K562 (cell line): ENCODE measurements around the gene FGFR4. TPM values are rescaled to one million over a fixed set of nuclear protein-coding genes. Genes with fewer than 3 reads are reported as not detected.

Experiments used
- ATAC-seq: fragments of 200-7000 bp; cut with Tn5 transposase; 3 replicates; pipeline ENCODE4 v1.9.1; 2020; ENCODE audit warnings: moderate library complexity
- BruUV-seq: library from RNA; stranded (reverse); fragments of 400-500 nt; replicated peaks from 2 replicates; lab custom pipeline; 2021; lab: Mats Ljungman, UMichigan
- CTCF ChIA-PET: fragments of 300-600 bp; formaldehyde crosslinking; extraction: SDS; loops from one replicate; lab custom pipeline; 2021; ENCODE audit warnings: low intra/inter-chr PET ratio; lab: Yijun Ruan, JAX
- POLR2A ChIA-PET: fragments of 300-600, 350-650 bp; sonication (Branson Sonifier 250); formaldehyde crosslinking; extraction: SDS; loops from one replicate; lab custom pipeline; 2021; ENCODE audit warnings: antibody characterized with exemption, inconsistent platforms; lab: Yijun Ruan, JAX
- DNase-seq, 4 experiments: peaks; one replicate each; pipeline versions ENCODE4 v3.0.0 to v3.0.0-alpha.2; 2011 to 2018; ENCODE audit warnings: low spot score in 3 of 4, mixed read lengths in 3 of 4; ENCODE audit errors: extremely low read depth in 1 of 4
- FAIRE-seq: peaks from 2 replicates; lab custom pipeline; 2011; peaks lifted over from hg19 to GRCh38; lab: Jason Lieb, UNC
- H2AFZ ChIP-seq: 2 replicates; pipeline ENCODE4 v1.6.0; 2011; ENCODE audit warnings: low read depth, low read length, control low read depth, inconsistent platforms
- H3K27ac ChIP-seq: fragments of 200-600 bp; 3 replicates; pipeline ENCODE4 v1.8.0; 2011; ENCODE audit warnings: low read depth, mild to moderate bottlenecking, control low read depth, inconsistent platforms, low read length, moderate library complexity, mixed read lengths; ENCODE audit errors: extremely low read depth
- H3K27me3 ChIP-seq, 2 experiments: fragments of 300-600 bp in 1 of 2; 2 replicates in 1 of 2; 3 replicates in 1 of 2; pipeline versions ENCODE4 v1.6.0 to v1.8.0; 2011; ENCODE audit warnings: inconsistent platforms in 2 of 2, low read length in 2 of 2, mild to moderate bottlenecking in 1 of 2, mixed read lengths in 1 of 2, moderate library complexity in 1 of 2; ENCODE audit not compliant: control insufficient read depth in 2 of 2, insufficient read depth in 2 of 2
- H3K36me3 ChIP-seq: fragments of 300-600 bp; 3 replicates; pipeline ENCODE4 v1.8.0; 2011; ENCODE audit warnings: mild to moderate bottlenecking, low read length, inconsistent platforms; ENCODE audit not compliant: control insufficient read depth, insufficient read depth
- H3K4me1 ChIP-seq, 2 experiments: fragments of 200-600 bp in 1 of 2; replicated peaks in 1 of 2; 2 replicates in 1 of 2; 3 replicates in 1 of 2; pipeline versions ENCODE4 v1.5.1 to v1.8.0; 2011; ENCODE audit warnings: inconsistent platforms in 2 of 2, low read length in 2 of 2, mild to moderate bottlenecking in 1 of 2, mixed read lengths in 1 of 2, moderate library complexity in 1 of 2; ENCODE audit not compliant: control insufficient read depth in 2 of 2, insufficient read depth in 2 of 2
- H3K4me2 ChIP-seq: 2 replicates; pipeline ENCODE4 v1.6.1; 2011; ENCODE audit warnings: low read length, control low read depth, inconsistent platforms, mixed read lengths; ENCODE audit not compliant: insufficient read depth
- H3K4me3 ChIP-seq: fragments of 200-600 bp; sonication (generic), shearing (Covaris generic); 2 replicates; pipeline ENCODE4 v1.5.1; 2016; ENCODE audit warnings: control low read depth, inconsistent platforms
- H3K79me2 ChIP-seq: fragments of 200-600 bp; 3 replicates; pipeline ENCODE4 v1.8.0; 2011; ENCODE audit warnings: low read length, inconsistent platforms; ENCODE audit not compliant: control insufficient read depth, insufficient read depth
- H3K9ac ChIP-seq, 2 experiments: 2 replicates each; pipeline versions ENCODE4 v1.6.0 to v1.6.1; 2011; ENCODE audit warnings: low read depth in 2 of 2, low read length in 2 of 2, control low read depth in 1 of 2, inconsistent platforms in 1 of 2, mild to moderate bottlenecking in 1 of 2, mixed read lengths in 1 of 2; ENCODE audit not compliant: insufficient read depth in 1 of 2
- H3K9me1 ChIP-seq: one replicate; pipeline ENCODE4 v1.6.0; 2011; ENCODE audit warnings: inconsistent platforms, mild to moderate bottlenecking, low read length, moderate library complexity; ENCODE audit not compliant: control insufficient read depth, insufficient read depth
- H3K9me3 ChIP-seq: replicated peaks from 2 replicates; pipeline ENCODE4 v1.5.1; 2011; ENCODE audit warnings: low read depth, low read length, inconsistent platforms; ENCODE audit not compliant: control insufficient read depth, insufficient read depth
- H4K20me1 ChIP-seq: replicated peaks from 2 replicates; pipeline ENCODE4 v1.6.1; 2011; ENCODE audit warnings: low read length, inconsistent platforms, mixed read lengths; ENCODE audit not compliant: control insufficient read depth, insufficient read depth
- CHD2 ChIP-seq: IDR thresholded peaks from 2 replicates; pipeline ENCODE4 v1.6.1; 2011; ENCODE audit warnings: low read depth, low read length
- DLX4 ChIP-seq: fragments of 250-450 bp; sonication (Bioruptor Pico); IDR thresholded peaks from 2 replicates; pipeline ENCODE4 v1.6.1; 2021; ENCODE audit warnings: mild to moderate bottlenecking
- E2F1 ChIP-seq: sonication (generic); formaldehyde crosslinking; IDR thresholded peaks from 2 replicates; pipeline ENCODE4 v1.8.1; 2023; ENCODE audit warnings: mild to moderate bottlenecking, missing genetic modification reagents, moderate library complexity
- ETV6 ChIP-seq, 3 experiments: fragments of 150-350 bp in 1 of 3; sonication (generic) in 1 of 3; formaldehyde crosslinking in 1 of 3; IDR thresholded peaks; 2 replicates each; pipeline versions ENCODE4 v1.6.1 to v1.8.0; 2014 to 2022; ENCODE audit warnings: borderline replicate concordance in 2 of 3, low read depth in 2 of 3, antibody characterized with exemption in 1 of 3, low read length in 1 of 3, mild to moderate bottlenecking in 1 of 3, missing genetic modification reagents in 1 of 3
- HMG20A ChIP-seq: fragments of 450-650 bp; formaldehyde crosslinking; conservative IDR thresholded peaks from 2 replicates; pipeline ENCODE4 v1.4.0; 2020; ENCODE audit warnings: mild to moderate bottlenecking, mixed read lengths
- HNRNPH1 ChIP-seq: fragments of 200-400 bp; formaldehyde crosslinking; optimal IDR thresholded peaks from 2 replicates; pipeline ENCODE3; 2017; ENCODE audit warnings: low read depth, mild to moderate bottlenecking, low read length, moderate library complexity
- KAT7 ChIP-seq: sonication (generic); formaldehyde crosslinking; IDR thresholded peaks from 2 replicates; pipeline ENCODE4 v1.8.0; 2022; ENCODE audit warnings: missing genetic modification reagents, mild to moderate bottlenecking, borderline replicate concordance
- MITF ChIP-seq: IDR thresholded peaks from 2 replicates; pipeline ENCODE4 v1.6.1; 2014; ENCODE audit warnings: antibody characterized with exemption
- NFIX ChIP-seq: fragments of 250-450 bp; sonication (Bioruptor Pico); IDR thresholded peaks from 2 replicates; pipeline ENCODE4 v1.4.0; 2020; ENCODE audit warnings: low read depth, mild to moderate bottlenecking, moderate library complexity
- NR0B1 ChIP-seq: fragments of 450-650 bp; IDR thresholded peaks from one replicate; pipeline ENCODE4 v1.6.1; 2018; ENCODE audit warnings: mild to moderate bottlenecking, moderate library complexity; ENCODE audit not compliant: partially characterized antibody
- RFX1 ChIP-seq: fragments of 450-650 bp; IDR thresholded peaks from 2 replicates; pipeline ENCODE4 v1.6.1; 2016; ENCODE audit warnings: mild to moderate bottlenecking, moderate library complexity
- SUPT5H ChIP-seq: fragments of 450-650 bp; IDR thresholded peaks from 2 replicates; pipeline ENCODE4 v1.6.1; 2016
- ZNF644 ChIP-seq: fragments of 200-800 bp; sonication (Bioruptor generic); IDR thresholded peaks from 2 replicates; pipeline ENCODE4 v1.6.1; 2016; ENCODE audit warnings: low read depth, missing genetic modification characterization, missing compliant biosample characterization
- WGBS: fragments of 100-300 bp; shearing (Covaris generic); methylation state at CpG from one replicate; pipeline ENCODE4 v1.1.6; 2016; ENCODE audit warnings: low coverage, mixed read lengths; ENCODE audit not compliant: insufficient coverage; ENCODE audit errors: missing lambda C conversion rate; 5-methylcytosine and 5-hydroxymethylcytosine counted together
- in situ Hi-C: fragments of 300-500 bp; cut with MboI; formaldehyde crosslinking; loops from 4 replicates; pipeline ENCODE4 v1.15.0; 2018; ENCODE audit warnings: inconsistent platforms, mixed read lengths
- intact Hi-C: fragments of 100-400 bp; cut with micrococcal nuclease; formaldehyde crosslinking; loops from 2 replicates; pipeline ENCODE4 v1.14.2; 2022
- polyA plus RNA-seq, 8 experiments: library from polyadenylated mRNA; depleted of rRNA in 4 of 8; stranded (reverse) in 5 of 8; unstranded in 3 of 8; fragments of >200 nt; fragmentation: Nextera tagmentation in 2 of 8; fragmentation: Illumina TruSeq in 1 of 8; extraction: Ambion mirVana in 2 of 8; extraction: Trizol in 1 of 8; gene quantifications; 2 replicates each; pipeline versions ENCODE4 v1.2.1 to v1.2.3, GENCODE V29; 2011 to 2014; ENCODE audit warnings: inconsistent platforms in 1 of 8, missing spikeins in 1 of 8
- total RNA-seq, 7 experiments: library from RNA; depleted of rRNA in 6 of 7; stranded (reverse); fragments of >200 nt in 6 of 7; fragmentation: Illumina TruSeq in 2 of 7; extraction: Trizol in 2 of 7; gene quantifications; 2 replicates each; pipeline versions ENCODE4 v1.2.1 to v1.2.3, GENCODE V29; 2011 to 2021; ENCODE audit warnings: low replicate concordance in 1 of 7
- TF ChIP-seq, protein P1 (sequence below): fragments of 250-450 bp; sonication (Bioruptor Pico); IDR thresholded peaks from 2 replicates; pipeline ENCODE4 v1.5.0; 2021; ENCODE audit warnings: mild to moderate bottlenecking, borderline replicate concordance

The FGFR4 gene
- total and polyA plus RNA-seq, 9 of the 15 experiments (the other 6 are each of a cell fraction or from before 2014, with no cell fraction given), result 0.76 to 35.4 (median 7.5) TPM

DNA sequence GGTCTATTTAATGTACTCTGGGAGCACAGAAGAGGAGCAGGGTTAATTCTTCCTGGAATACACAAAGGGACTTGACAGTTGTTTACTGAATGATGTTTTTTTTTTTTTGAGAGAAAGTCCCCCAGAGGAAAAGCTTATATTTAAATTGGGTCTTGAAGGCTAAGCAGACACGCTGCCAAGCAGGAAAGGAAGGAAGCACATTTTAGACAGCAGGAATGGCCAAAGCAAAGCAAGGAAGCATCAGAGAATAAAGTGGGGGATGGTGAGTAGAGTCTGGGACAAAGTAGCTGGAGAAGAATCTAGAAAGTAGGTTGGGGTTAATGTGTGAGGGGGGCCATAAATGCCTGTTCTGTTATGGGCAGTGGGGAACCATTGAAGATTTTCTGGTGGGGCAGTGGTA, 42.8 kb upstream of the FGFR4 start:
- no peak for ATAC-seq
- H3K27ac ChIP-seq, result no peak overlapping the region
- ChIA-PET POLR2A (interaction anchor here (0.6 to 1.1 kb wide), 6 partner anchors 10 to 367 kb away, joined by 3 to 5 read pairs (median 3); no protein-coding TSS in a partner anchor), CTCF (interaction anchor here (0.6 kb wide), 1 partner anchor 601 kb away, joined by 4 read pairs; no protein-coding TSS in a partner anchor)
- no peaks in the 10 kb centered on the region for H3K9me1 ChIP-seq
- FAIRE-seq, result no peak
- 90% methylated on average over 1 of the region's 1 CpG for WGBS
- H3K4me3 ChIP-seq, result no peak overlapping the region
- in situ Hi-C loops, result no loop called here
- TF ChIP-seq NFIX (CRISPR knock-in tag), result no peak
- TF ChIP-seq DLX4, result no peak
- TF ChIP-seq HNRNPH1, result no peak
- TF ChIP-seq ETV6 (IDR thresholded peaks at IDR 0.05; ENCODE audit: borderline replicate concordance in 1 of 2, low read depth in 2 of 2, low read length in 1 of 2), result no peak
- no peak for TF ChIP-seq ETV6 (CRISPR knock-in tag; IDR thresholded peaks at IDR 0.05; ENCODE audit: borderline replicate concordance)
- TF ChIP-seq KAT7 (CRISPR knock-in tag), result no peak
- TF ChIP-seq NR0B1, result no peak
- TF ChIP-seq HMG20A (CRISPR knock-in tag), result no peak
- TF ChIP-seq E2F1 (CRISPR knock-in tag), result no peak
- no peak for TF ChIP-seq SUPT5H
- TF ChIP-seq RFX1, result no peak
- TF ChIP-seq CHD2, result no peak
- TF ChIP-seq MITF, result no peak
- TF ChIP-seq, protein P1, sequence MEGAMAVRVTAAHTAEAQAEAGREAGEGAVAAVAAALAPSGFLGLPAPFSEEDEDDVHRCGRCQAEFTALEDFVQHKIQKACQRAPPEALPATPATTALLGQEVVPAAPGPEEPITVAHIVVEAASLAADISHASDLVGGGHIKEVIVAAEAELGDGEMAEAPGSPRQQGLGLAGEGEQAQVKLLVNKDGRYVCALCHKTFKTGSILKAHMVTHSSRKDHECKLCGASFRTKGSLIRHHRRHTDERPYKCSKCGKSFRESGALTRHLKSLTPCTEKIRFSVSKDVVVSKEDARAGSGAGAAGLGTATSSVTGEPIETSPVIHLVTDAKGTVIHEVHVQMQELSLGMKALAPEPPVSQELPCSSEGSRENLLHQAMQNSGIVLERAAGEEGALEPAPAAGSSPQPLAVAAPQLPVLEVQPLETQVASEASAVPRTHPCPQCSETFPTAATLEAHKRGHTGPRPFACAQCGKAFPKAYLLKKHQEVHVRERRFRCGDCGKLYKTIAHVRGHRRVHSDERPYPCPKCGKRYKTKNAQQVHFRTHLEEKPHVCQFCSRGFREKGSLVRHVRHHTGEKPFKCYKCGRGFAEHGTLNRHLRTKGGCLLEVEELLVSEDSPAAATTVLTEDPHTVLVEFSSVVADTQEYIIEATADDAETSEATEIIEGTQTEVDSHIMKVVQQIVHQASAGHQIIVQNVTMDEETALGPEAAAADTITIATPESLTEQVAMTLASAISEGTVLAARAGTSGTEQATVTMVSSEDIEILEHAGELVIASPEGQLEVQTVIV (CRISPR knock-in tag), result no peak
- TF ChIP-seq ZNF644 (tag), result no peak
- H3K36me3 ChIP-seq, result peaks cover 78% of the 10 kb centered on the region
- intact Hi-C loops, result no loop called here
- no peak overlapping the region for H3K9ac ChIP-seq
- H3K79me2 ChIP-seq, result no peaks in the 10 kb centered on the region
- H4K20me1 ChIP-seq, result no peaks in the 10 kb centered on the region
- no peak for DNase-seq
- BruUV-seq, result no TSS peak
- H2AFZ ChIP-seq, result no peak overlapping the region
- no peaks in the 10 kb centered on the region; the same call in 1 of the 2 replicates for H3K9me3 ChIP-seq
- no peaks in the 10 kb centered on the region for H3K27me3 ChIP-seq
- no peak overlapping the region for H3K4me2 ChIP-seq
- H3K4me1 ChIP-seq, result no peaks in the 10 kb centered on the region; a peak in 1 of 5 replicates
